Transverse colon (tissue), 3 donors: Measurements from ENCODE around the gene EHD2.

Experiments used
- EP300 ChIP-seq: sonication (generic); formaldehyde crosslinking; IDR thresholded peaks from one replicate; pipeline ENCODE4 v1.6.1; 2017; ENCODE audit warnings: antibody characterized with exemption, low read depth
- TF ChIP-seq, protein P1 (sequence below), 5 experiments: fragments of 200-600 bp in 3 of 5; fragments of 450-650 bp in 2 of 5; sonication (generic) in 3 of 5; IDR thresholded peaks; 1 replicate in 2 of 5; 2 replicates in 3 of 5; pipeline ENCODE4 v1.5.1; 2016 to 2017; ENCODE audit warnings: antibody characterized with exemption in 5 of 5, inconsistent platforms in 3 of 5, mild to moderate bottlenecking in 2 of 5, moderate library complexity in 1 of 5

- TF ChIP-seq EP300, result no peak
- TF ChIP-seq, protein P1, sequence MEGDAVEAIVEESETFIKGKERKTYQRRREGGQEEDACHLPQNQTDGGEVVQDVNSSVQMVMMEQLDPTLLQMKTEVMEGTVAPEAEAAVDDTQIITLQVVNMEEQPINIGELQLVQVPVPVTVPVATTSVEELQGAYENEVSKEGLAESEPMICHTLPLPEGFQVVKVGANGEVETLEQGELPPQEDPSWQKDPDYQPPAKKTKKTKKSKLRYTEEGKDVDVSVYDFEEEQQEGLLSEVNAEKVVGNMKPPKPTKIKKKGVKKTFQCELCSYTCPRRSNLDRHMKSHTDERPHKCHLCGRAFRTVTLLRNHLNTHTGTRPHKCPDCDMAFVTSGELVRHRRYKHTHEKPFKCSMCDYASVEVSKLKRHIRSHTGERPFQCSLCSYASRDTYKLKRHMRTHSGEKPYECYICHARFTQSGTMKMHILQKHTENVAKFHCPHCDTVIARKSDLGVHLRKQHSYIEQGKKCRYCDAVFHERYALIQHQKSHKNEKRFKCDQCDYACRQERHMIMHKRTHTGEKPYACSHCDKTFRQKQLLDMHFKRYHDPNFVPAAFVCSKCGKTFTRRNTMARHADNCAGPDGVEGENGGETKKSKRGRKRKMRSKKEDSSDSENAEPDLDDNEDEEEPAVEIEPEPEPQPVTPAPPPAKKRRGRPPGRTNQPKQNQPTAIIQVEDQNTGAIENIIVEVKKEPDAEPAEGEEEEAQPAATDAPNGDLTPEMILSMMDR (IDR thresholded peaks at IDR 0.05), result peak in 2 of 5 experiments; percentile 24 to 52
Observed at GRCh38 chr19:47745010-47745901, 32.0 kb downstream of the EHD2 start, which contains the start of gene NOP53.
